GM12872 (cell line): ENCODE data around the gene ERFL.

Source experiments
- TF ChIP-seq, protein P1 (sequence below): IDR thresholded peaks from 3 replicates; pipeline ENCODE4 v1.5.1; 2011; ENCODE audit warnings: low read depth, mild to moderate bottlenecking, low read length, moderate library complexity; ENCODE audit not compliant: insufficient read depth

The ERFL gene

GRCh38 chr19:41901707-41902360, 26.4 kb downstream of the ERFL start:
- TF ChIP-seq, protein P1, sequence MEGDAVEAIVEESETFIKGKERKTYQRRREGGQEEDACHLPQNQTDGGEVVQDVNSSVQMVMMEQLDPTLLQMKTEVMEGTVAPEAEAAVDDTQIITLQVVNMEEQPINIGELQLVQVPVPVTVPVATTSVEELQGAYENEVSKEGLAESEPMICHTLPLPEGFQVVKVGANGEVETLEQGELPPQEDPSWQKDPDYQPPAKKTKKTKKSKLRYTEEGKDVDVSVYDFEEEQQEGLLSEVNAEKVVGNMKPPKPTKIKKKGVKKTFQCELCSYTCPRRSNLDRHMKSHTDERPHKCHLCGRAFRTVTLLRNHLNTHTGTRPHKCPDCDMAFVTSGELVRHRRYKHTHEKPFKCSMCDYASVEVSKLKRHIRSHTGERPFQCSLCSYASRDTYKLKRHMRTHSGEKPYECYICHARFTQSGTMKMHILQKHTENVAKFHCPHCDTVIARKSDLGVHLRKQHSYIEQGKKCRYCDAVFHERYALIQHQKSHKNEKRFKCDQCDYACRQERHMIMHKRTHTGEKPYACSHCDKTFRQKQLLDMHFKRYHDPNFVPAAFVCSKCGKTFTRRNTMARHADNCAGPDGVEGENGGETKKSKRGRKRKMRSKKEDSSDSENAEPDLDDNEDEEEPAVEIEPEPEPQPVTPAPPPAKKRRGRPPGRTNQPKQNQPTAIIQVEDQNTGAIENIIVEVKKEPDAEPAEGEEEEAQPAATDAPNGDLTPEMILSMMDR, result no peak

GRCh38 chr19:41898235-41898634, 30.0 kb downstream of the ERFL start:
- TF ChIP-seq, protein P1, result no peak

- TF ChIP-seq, protein P1, result no peak
These were observed 30.4 kb downstream of the ERFL start for GRCh38 chr19:41897820-41898219.

DNA sequence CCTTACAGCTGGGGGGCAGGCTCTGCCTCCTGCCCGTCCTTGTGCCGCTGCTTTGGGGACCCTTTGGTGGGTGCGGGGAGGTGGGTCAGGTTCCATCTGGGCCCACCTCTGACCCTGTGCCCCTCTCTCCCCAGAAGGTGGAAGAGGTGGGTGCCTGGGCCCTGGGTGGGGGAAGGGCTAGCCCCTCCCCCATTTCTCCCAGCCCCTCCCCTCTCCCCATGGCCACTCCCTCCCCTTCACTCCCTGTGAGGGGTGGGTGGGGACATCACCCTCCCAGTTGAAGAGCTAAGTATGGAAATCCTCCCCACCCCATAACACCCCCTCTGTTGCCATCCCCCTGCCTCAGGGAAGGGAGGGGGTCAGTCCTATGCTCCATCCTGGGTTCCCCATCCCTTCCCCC, 31.1 kb downstream of the ERFL start:
- TF ChIP-seq, protein P1, result no peak

DNA sequence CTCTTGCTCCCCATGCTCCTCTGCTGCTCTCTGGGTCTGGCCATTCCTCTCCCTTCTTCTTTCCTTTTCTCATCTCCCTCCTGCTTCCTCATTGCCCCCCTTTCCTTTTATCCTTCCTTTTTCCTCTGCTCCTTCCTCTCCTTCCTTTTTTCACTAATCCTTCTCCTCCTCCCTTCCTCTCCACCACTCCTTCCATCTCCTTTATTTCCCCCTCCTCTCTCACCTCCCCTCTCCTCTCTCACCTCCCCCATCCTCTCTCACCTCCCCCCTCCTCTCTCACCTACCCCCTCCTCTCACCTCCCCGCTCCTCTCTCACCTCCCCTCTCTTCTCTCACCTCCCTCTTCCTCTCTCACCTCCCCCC, 31.7 kb downstream of the ERFL start:
- TF ChIP-seq, protein P1, result no peak

DNA sequence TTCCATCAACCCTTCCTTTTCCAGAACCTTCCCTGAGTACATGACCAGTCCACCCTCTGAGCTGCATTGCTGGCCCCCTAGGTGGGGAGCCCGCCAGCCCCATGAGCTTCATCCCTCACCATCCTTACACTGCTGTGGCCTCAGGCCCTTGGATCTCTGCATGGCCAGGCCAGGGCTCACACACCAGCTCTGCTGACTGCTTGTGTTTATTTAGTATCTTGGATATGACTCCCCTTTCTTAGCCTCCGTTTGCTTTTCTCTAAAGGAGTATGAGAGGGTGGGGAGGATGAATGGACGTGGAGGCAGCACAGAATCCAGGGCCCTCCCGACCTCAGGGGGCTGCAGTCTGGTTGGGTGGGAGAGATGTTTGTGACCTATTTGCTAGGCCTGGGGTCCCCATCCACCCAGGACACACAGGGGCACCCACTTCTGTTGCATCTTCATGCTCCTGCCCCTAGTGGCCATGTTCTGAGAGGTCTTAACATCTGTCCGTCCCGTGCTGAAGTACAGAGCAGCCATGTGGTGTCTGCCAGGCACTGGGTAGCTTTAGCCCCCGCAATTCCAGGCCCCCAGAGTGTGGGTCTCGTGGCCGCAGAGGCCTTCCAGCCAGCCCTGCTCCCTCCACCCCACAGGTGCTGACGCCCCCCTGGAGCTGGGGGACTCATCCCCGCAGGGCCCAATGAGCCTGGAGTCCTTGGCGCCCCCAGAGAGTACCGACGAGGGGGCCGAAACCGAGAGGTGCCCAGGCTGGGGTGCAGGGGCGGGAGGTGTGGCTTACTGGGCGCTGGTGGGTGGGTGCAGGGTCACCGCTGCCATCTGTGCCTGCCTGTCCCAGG, 32.3 kb downstream of the ERFL start:
- TF ChIP-seq, protein P1, result peak; percentile 56; the same call in 2 of the 3 replicates

DNA sequence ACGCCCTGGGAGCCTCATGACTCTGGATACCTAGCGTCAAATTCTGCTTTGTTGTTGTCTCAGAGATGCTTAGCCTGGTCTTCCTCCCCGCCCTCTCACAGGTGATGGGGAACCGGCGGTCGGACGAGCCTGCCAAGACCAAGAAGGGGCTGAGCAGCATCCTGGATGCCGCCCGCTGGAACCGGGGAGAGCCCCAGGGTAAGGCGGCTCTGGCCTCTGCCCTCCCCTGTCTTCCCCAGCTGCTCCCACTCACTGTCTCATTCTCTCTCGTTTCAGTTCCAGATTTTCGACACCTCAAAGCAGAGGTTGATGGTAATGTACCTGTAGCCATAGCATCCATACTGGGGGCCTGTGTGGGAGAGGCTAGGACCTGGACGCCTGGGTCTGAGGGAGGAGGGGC, 33.9 kb downstream of the ERFL start:
- TF ChIP-seq, protein P1, result no peak
